Naive thymus-derived CD4-positive, alpha-beta T cell (primary cell): ENCODE results near the gene SPTLC1. TPM values are rescaled to one million over a fixed set of nuclear protein-coding genes. Genes with fewer than 3 reads are reported as not detected.

Experiments used
- ATAC-seq: fragments of 150-1000 bp; cut with Tn5 transposase; 2 replicates; pipeline ENCODE4 v1.10.0; 2021; ENCODE audit warnings: mild to moderate bottlenecking, moderate library complexity
- CTCF ChIA-PET: fragments of 350-600 bp; sonication (Branson Sonifier 250); formaldehyde crosslinking; loops from one replicate; lab custom pipeline; 2021; ENCODE audit warnings: antibody characterized with exemption; lab: Charles Lee
- POLR2A ChIA-PET: fragments of 350-600 bp; sonication (Branson Sonifier 250); formaldehyde crosslinking; loops from one replicate; lab custom pipeline; 2021; ENCODE audit warnings: antibody characterized with exemption, inconsistent platforms; lab: Charles Lee
- DNase-seq, 9 donors: peaks; one replicate each; pipeline versions ENCODE4 v3.0.0 to v3.0.0-alpha.2; 2020 to 2022; ENCODE audit warnings: mixed read lengths in 1 of 9
- H3K27ac ChIP-seq: one replicate; pipeline ENCODE4 v1.7.0; 2013; ENCODE audit warnings: mild to moderate bottlenecking, low read depth, low read length, moderate library complexity
- H3K27me3 ChIP-seq, 2 donors: one replicate each; pipeline ENCODE4 v1.7.0; 2013; ENCODE audit warnings: low read length in 2 of 2, mild to moderate bottlenecking in 2 of 2, moderate library complexity in 2 of 2; ENCODE audit not compliant: control insufficient read depth in 2 of 2, insufficient read depth in 2 of 2
- H3K36me3 ChIP-seq, 3 experiments: 1 replicate in 2 of 3; 2 replicates in 1 of 3; pipeline ENCODE4 v1.7.0; 2013; ENCODE audit warnings: low read length in 3 of 3, mild to moderate bottlenecking in 3 of 3, moderate library complexity in 1 of 3; ENCODE audit not compliant: insufficient read depth in 3 of 3, control insufficient read depth in 2 of 3
- H3K4me1 ChIP-seq, 2 donors: one replicate each; pipeline ENCODE4 v1.7.0; 2013; ENCODE audit warnings: low read length in 2 of 2, mild to moderate bottlenecking in 2 of 2, moderate library complexity in 1 of 2; ENCODE audit not compliant: control insufficient read depth in 2 of 2, insufficient read depth in 2 of 2
- H3K4me3 ChIP-seq: 2 replicates; pipeline ENCODE4 v1.7.0; 2013; ENCODE audit warnings: mild to moderate bottlenecking, low read length
- H3K9me3 ChIP-seq, 3 experiments: 1 replicate in 2 of 3; 2 replicates in 1 of 3; pipeline ENCODE4 v1.7.0; 2013; ENCODE audit warnings: low read length in 3 of 3; ENCODE audit not compliant: control insufficient read depth in 2 of 3
- H3K27ac Mint-ChIP-seq, 9 donors: one replicate each; pipeline ENCODE4 v1.8.0; 2020 to 2022; ENCODE audit warnings: mixed read lengths in 9 of 9, mild to moderate bottlenecking in 8 of 9, moderate library complexity in 5 of 9, inconsistent platforms in 2 of 9
- H3K27me3 Mint-ChIP-seq, 5 donors: one replicate each; pipeline ENCODE4 v1.8.0; 2021 to 2022; ENCODE audit warnings: mixed read lengths in 5 of 5, mild to moderate bottlenecking in 1 of 5
- H3K36me3 Mint-ChIP-seq, 5 donors: one replicate each; pipeline ENCODE4 v1.8.0; 2020 to 2022; ENCODE audit warnings: mixed read lengths in 5 of 5, mild to moderate bottlenecking in 3 of 5, inconsistent platforms in 1 of 5
- H3K4me1 Mint-ChIP-seq, 7 donors: one replicate each; pipeline ENCODE4 v1.8.0; 2020 to 2022; ENCODE audit warnings: mixed read lengths in 7 of 7, mild to moderate bottlenecking in 3 of 7, inconsistent platforms in 1 of 7
- H3K4me3 Mint-ChIP-seq, 10 donors: one replicate each; pipeline ENCODE4 v1.8.0; 2020 to 2022; ENCODE audit warnings: mild to moderate bottlenecking in 10 of 10, mixed read lengths in 10 of 10, moderate library complexity in 6 of 10, inconsistent platforms in 2 of 10
- H3K9me3 Mint-ChIP-seq, 11 donors: one replicate each; pipeline ENCODE4 v1.8.0; 2020 to 2022; ENCODE audit warnings: mixed read lengths in 11 of 11, mild to moderate bottlenecking in 4 of 11, inconsistent platforms in 1 of 11, moderate library complexity in 1 of 11
- intact Hi-C, 2 donors: fragments of 100-400 bp; cut with micrococcal nuclease; formaldehyde crosslinking; loops; one replicate each; pipeline ENCODE4 v1.15.1; 2023
- polyA plus RNA-seq, 2 donors: library from polyadenylated mRNA; unstranded; fragments of 300-500 nt; fragmentation: Illumina TruSeq; gene quantifications; one replicate each; pipeline ENCODE4 v1.2.3, GENCODE V29; 2021
- total RNA-seq, 6 experiments: library from RNA in 5 of 6; stranded (reverse) in 5 of 6; gene quantifications; 1 replicate in 5 of 6; 2 replicates in 1 of 6; pipeline ENCODE4 v1.2.3 and lab custom pipeline; 2021 to 2026

The SPTLC1 gene
- total and polyA plus RNA-seq, 7 experiments from 2014 or later, result 45.6 to 64.0 (median 50.6) TPM

DNA sequence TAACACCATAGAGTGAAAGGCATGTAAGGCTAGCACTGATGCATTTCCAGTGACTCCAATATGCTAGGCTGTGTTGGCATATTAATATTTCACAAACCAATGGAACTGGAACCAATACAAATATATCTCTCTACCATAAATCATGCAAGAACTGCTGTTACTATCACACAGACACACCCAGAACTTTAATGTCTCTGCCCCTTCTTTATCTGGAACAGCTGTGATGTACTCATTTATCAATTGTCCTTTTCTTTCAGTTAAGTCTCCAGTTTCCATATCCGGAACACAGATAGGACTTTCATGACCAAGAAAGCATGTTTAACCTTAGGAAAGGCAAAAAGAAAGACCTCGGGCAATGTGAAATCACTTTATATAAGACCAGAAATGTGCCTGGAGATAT is 70.3 kb downstream of the SPTLC1 start:
- Mint-ChIP-seq H3K9me3 (peaks cover 17 to 38% (median 24%) of the 10 kb centered on the region in 11 donors), H3K27me3 (no peaks in the 10 kb centered on the region), H3K27ac (no peak overlapping the region), H3K4me3 (no peak overlapping the region), H3K36me3 (peaks cover 54 to 86% (median 79%) of the 10 kb centered on the region in 5 donors), H3K4me1 (peaks cover 0 to 7% (median 0%) of the 10 kb centered on the region in 7 donors)
- ChIA-PET POLR2A (no interaction called here), CTCF (no interaction called here)
- peaks cover 8 to 75% (median 25%) of the 10 kb centered on the region in 3 experiments for H3K36me3 ChIP-seq
- no peak for ATAC-seq
- no peak for DNase-seq
- H3K9me3 ChIP-seq, result peaks cover 0 to 24% (median 0%) of the 10 kb centered on the region in 3 experiments
- H3K4me1 ChIP-seq, result no peaks in the 10 kb centered on the region
- intact Hi-C loops, result no loop called here
- no peak overlapping the region for H3K4me3 ChIP-seq
- H3K27me3 ChIP-seq, result no peaks in the 10 kb centered on the region
- no peak overlapping the region for H3K27ac ChIP-seq

DNA sequence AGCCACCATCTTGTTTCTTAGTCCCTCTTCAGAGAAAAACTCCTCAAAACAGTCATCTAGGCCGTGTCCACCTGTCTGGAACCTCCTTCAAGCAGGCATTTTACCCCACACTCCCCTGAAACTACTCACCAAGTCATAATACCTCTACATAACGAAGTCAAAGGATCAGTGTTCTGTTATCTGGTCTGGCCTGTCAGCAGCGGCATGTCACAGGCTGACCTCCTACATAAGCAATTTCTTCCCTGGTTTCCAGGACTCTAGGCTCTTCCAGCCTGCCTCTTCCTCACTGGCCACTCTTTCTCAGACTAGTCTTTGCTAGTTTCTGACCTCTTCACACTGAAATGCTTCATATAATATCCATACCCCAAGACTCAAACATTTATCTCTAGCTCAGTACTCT is 72.2 kb downstream of the SPTLC1 start:
- POLR2A ChIA-PET, result no interaction called here
- H3K4me3 ChIP-seq, result no peak overlapping the region
- Mint-ChIP-seq H3K4me1 (peaks cover 0 to 7% (median 0%) of the 10 kb centered on the region in 7 donors), H3K27me3 (no peaks in the 10 kb centered on the region), H3K27ac (no peak overlapping the region), H3K36me3 (peaks cover 48 to 79% (median 70%) of the 10 kb centered on the region in 5 donors), H3K9me3 (peaks cover 17 to 38% (median 24%) of the 10 kb centered on the region in 11 donors), H3K4me3 (no peak overlapping the region)
- H3K27me3 ChIP-seq, result no peaks in the 10 kb centered on the region
- H3K4me1 ChIP-seq, result no peaks in the 10 kb centered on the region
- no peak overlapping the region for H3K27ac ChIP-seq
- peaks cover 0 to 24% (median 0%) of the 10 kb centered on the region in 3 experiments for H3K9me3 ChIP-seq
- H3K36me3 ChIP-seq, result peaks cover 8 to 67% (median 25%) of the 10 kb centered on the region in 3 experiments
- intact Hi-C loops, result no loop called here
- ATAC-seq (no peak), DNase-seq (no peak)
- CTCF ChIA-PET, result no interaction called here

DNA sequence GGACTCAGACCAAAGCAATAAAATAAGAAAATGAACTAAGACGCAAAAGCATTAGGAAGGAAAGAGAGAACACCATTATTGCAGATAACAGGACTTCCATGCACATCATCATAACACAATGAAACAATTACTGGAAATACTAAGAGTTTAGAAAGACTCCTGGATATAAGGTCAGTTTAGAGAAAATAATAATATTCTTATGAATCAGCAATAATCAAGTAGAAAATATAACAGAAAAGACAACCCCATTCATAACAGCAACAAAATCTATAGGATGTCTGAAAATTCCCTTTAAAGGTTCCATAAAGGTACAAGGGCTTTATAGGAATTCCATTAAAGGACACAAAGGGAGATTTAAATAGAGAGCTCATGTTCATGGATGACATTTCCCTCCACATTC is 73.0 kb downstream of the SPTLC1 start:
- ChIA-PET POLR2A (no interaction called here), CTCF (interaction anchor here (0.6 kb wide), 1 partner anchor 43 kb away, joined by 3 read pairs; no protein-coding TSS in a partner anchor)
- H3K4me1 Mint-ChIP-seq, result peaks cover 0 to 7% (median 0%) of the 10 kb centered on the region in 7 donors
- peaks cover 8 to 67% (median 25%) of the 10 kb centered on the region in 3 experiments for H3K36me3 ChIP-seq
- intact Hi-C loops, result no loop called here
- no peak overlapping the region for H3K27ac Mint-ChIP-seq
- ATAC-seq (no peak), DNase-seq (no peak)
- no peak overlapping the region for H3K4me3 ChIP-seq
- H3K9me3 ChIP-seq, result peaks cover 0 to 24% (median 0%) of the 10 kb centered on the region in 3 experiments
- H3K9me3 Mint-ChIP-seq, result peaks cover 17 to 38% (median 24%) of the 10 kb centered on the region in 11 donors
- H3K27me3 Mint-ChIP-seq, result no peaks in the 10 kb centered on the region
- no peak overlapping the region for H3K27ac ChIP-seq
- no peaks in the 10 kb centered on the region for H3K27me3 ChIP-seq
- H3K4me3 Mint-ChIP-seq, result no peak overlapping the region
- H3K36me3 Mint-ChIP-seq, result peaks cover 55 to 80% (median 72%) of the 10 kb centered on the region in 5 donors
- no peaks in the 10 kb centered on the region for H3K4me1 ChIP-seq

DNA sequence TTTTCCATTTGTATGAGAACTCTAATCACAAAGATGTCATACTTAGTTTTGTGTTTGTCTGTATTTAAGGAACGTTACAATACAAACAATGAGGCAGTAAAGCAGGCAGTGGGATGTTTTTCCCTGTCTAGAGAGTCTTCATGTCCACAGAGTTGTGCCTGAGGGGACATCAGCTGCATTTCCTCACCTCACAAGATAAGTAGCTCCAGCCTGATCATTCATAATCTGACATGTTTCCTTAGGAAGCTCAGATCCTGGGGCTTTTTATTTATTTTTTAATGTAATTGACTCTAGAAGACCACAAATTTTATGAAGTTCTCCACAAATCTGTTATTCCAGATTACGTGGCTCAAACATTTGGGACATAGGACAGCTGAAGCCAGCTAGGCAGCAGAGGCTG is 78.5 kb downstream of the SPTLC1 start:
- Histone ChIP-seq H3K4me1 (no peaks in the 10 kb centered on the region), H3K4me3 (no peak overlapping the region), H3K27me3 (no peaks in the 10 kb centered on the region), H3K27ac (no peak overlapping the region), H3K36me3 (peaks cover 0 to 71% (median 7%) of the 10 kb centered on the region in 3 experiments), H3K9me3 (peaks cover 0 to under 1% (median 0%) of the 10 kb centered on the region in 3 experiments)
- Mint-ChIP-seq H3K27me3 (no peaks in the 10 kb centered on the region), H3K9me3 (peaks cover 0 to 3% (median under 1%) of the 10 kb centered on the region in 11 donors), H3K4me1 (no peaks in the 10 kb centered on the region), H3K36me3 (peaks cover 25 to 76% (median 42%) of the 10 kb centered on the region in 5 donors), H3K4me3 (no peak overlapping the region), H3K27ac (no peak overlapping the region)
- CTCF ChIA-PET, result no interaction called here
- ATAC-seq (no peak), DNase-seq (no peak)
- intact Hi-C loops, result no loop called here
- POLR2A ChIA-PET, result no interaction called here

DNA sequence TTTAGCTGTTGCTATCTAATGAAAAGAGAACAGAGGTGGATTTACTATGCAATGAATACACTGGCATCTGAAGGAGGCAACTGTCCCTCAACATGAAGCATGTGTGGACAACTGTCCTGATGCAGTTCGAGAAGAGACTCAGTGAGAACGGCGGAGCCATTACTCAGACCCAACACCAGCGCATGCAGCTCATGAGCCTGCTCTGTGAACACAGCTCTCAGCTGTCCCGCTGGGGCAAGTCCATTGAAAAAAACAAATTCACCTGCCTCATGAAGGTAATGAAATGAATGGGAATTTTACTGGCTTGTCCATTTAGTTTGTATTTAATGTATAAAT is 78.8 kb downstream of the SPTLC1 start:
- H3K36me3 ChIP-seq, result peaks cover 0 to 70% (median 7%) of the 10 kb centered on the region in 3 experiments
- H3K27ac ChIP-seq, result no peak overlapping the region
- ChIA-PET POLR2A (no interaction called here), CTCF (no interaction called here)
- H3K9me3 ChIP-seq, result no peaks in the 10 kb centered on the region
- no peaks in the 10 kb centered on the region for H3K4me1 ChIP-seq
- H3K4me1 Mint-ChIP-seq, result no peaks in the 10 kb centered on the region
- ATAC-seq (no peak), DNase-seq (no peak)
- H3K27me3 ChIP-seq, result no peaks in the 10 kb centered on the region
- peaks cover 25 to 74% (median 39%) of the 10 kb centered on the region in 5 donors for H3K36me3 Mint-ChIP-seq
- no peak overlapping the region for H3K4me3 Mint-ChIP-seq
- H3K27me3 Mint-ChIP-seq, result no peaks in the 10 kb centered on the region
- intact Hi-C loops, result no loop called here
- no peaks in the 10 kb centered on the region for H3K9me3 Mint-ChIP-seq
- H3K4me3 ChIP-seq, result no peak overlapping the region
- no peak overlapping the region for H3K27ac Mint-ChIP-seq

DNA sequence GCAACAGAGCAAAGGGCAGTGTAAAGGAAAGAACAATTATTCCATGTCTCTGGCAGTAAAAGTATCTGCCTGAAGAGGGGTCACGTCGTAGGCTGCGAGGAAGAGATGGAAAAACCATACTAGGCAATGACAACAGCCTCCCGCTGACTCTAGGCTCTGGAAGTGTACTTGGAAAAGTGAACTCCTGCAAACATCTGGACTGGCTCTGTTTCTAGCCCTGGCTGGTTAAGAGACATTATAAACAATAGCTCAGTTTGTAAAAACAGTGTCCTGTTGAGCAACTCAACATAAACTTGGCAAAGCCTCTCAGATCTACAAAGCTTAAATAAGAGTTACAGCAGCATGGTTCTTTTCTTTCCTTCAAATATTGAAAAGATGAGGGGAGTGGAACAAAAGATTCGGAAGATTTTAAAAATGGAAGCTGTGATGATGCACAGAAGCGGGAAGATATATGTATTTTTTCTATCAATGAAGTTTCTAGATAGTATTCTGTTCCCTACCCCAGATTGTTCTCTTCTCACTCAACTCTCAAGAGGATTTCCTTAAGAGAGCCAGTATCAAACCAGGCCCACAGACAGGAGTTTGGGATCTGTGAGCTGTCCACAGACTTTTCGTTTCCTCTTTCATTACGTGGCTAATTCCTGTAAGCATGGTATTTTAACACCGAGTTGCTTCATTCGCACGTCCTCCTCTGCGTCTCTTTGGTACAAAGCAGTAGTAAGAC is 79.4 kb downstream of the SPTLC1 start:
- peaks cover 0 to 68% (median 7%) of the 10 kb centered on the region in 3 experiments for H3K36me3 ChIP-seq
- H3K4me1 Mint-ChIP-seq, result no peaks in the 10 kb centered on the region
- CTCF ChIA-PET, result no interaction called here
- no peaks in the 10 kb centered on the region for H3K9me3 Mint-ChIP-seq
- POLR2A ChIA-PET, result no interaction called here
- H3K27me3 Mint-ChIP-seq, result no peaks in the 10 kb centered on the region
- peaks cover 23 to 72% (median 41%) of the 10 kb centered on the region in 5 donors for H3K36me3 Mint-ChIP-seq
- no peaks in the 10 kb centered on the region for H3K27me3 ChIP-seq
- H3K4me3 ChIP-seq, result no peak overlapping the region
- H3K9me3 ChIP-seq, result no peaks in the 10 kb centered on the region
- no peak overlapping the region for H3K4me3 Mint-ChIP-seq
- ATAC-seq (no peak), DNase-seq (no peak)
- no peak overlapping the region for H3K27ac ChIP-seq
- H3K27ac Mint-ChIP-seq, result no peak overlapping the region
- no peaks in the 10 kb centered on the region for H3K4me1 ChIP-seq
- intact Hi-C loops, result no loop called here

DNA sequence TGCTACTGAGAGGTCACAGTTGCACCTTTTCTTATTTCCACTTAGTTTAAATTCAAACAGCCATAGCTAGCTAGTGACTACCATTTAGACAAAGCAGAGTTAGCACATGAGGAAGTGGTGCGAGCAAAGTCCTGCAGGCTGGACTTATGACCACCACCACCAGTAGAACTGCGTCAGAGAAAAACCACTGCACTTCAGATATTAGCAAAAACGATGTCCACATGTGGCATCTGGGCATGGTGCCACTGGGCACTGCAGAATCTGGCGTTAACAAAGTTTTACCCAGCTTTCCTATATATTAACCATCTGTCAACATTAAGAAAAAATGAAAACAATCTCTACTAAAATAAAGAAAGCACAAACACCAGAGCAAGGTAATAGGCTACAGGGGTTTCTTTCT is 80.1 kb downstream of the SPTLC1 start:
- ChIA-PET POLR2A (no interaction called here), CTCF (no interaction called here)
- Mint-ChIP-seq H3K9me3 (no peaks in the 10 kb centered on the region), H3K4me1 (no peaks in the 10 kb centered on the region), H3K27ac (no peak overlapping the region), H3K4me3 (no peak overlapping the region), H3K27me3 (no peaks in the 10 kb centered on the region), H3K36me3 (peaks cover 24 to 73% (median 44%) of the 10 kb centered on the region in 5 donors)
- Histone ChIP-seq H3K27me3 (no peaks in the 10 kb centered on the region), H3K27ac (no peak overlapping the region), H3K4me1 (no peaks in the 10 kb centered on the region), H3K4me3 (no peak overlapping the region), H3K9me3 (no peaks in the 10 kb centered on the region), H3K36me3 (peaks cover 0 to 65% (median 7%) of the 10 kb centered on the region in 3 experiments)
- intact Hi-C loops, result no loop called here
- ATAC-seq (no peak), DNase-seq (no peak)
